ENCODE data around the gene SYNGR3. TPM values are rescaled to one million over a fixed set of nuclear protein-coding genes. Genes with fewer than 3 reads are reported as not detected.

The SYNGR3 gene
- total and polyA plus RNA-seq, 2 of the 13 experiments (the other 11 are each of a cell fraction or from before 2014, with no cell fraction given) = 0.97 to 5.7 TPM

- peak; percentile 61; the same call in 1 of the 2 replicates for TF ChIP-seq RCOR2 (CRISPR knock-in tag; IDR thresholded peaks at IDR 0.05)
- TF ChIP-seq MNT (IDR thresholded peaks at IDR 0.05) = 0 out of 2 replicates have a peak, but pooled peaks have one; percentile 9
- TF ChIP-seq ZSCAN22 (CRISPR knock-in tag; IDR thresholded peaks at IDR 0.05) = 0 out of 2 replicates have a peak, but pooled peaks have one; percentile 23
- TF ChIP-seq ERF (CRISPR knock-in tag; IDR thresholded peaks at IDR 0.05) = peak; percentile 40; the same call in 1 of the 2 replicates
- TF ChIP-seq PHF8 (CRISPR knock-in tag; IDR thresholded peaks at IDR 0.05) = peak; percentile 69
- no peak for TF ChIP-seq ZNF318 (CRISPR knock-in tag; IDR thresholded peaks at IDR 0.05)
- TF ChIP-seq ZSCAN29 (CRISPR knock-in tag; conservative IDR thresholded peaks at IDR 0.05) = 0 out of 2 replicates have a peak, but pooled peaks have one; percentile 23
- peak; percentile 70 for TF ChIP-seq HIVEP1 (CRISPR knock-in tag; IDR thresholded peaks at IDR 0.05)
- peak; percentile 75; the same call in 1 of the 2 replicates for TF ChIP-seq HOXA5 (CRISPR knock-in tag; IDR thresholded peaks at IDR 0.05)
- TF ChIP-seq CCAR2 (optimal IDR thresholded peaks at IDR 0.05; ENCODE audit: low read depth, low read length) = peak; percentile 83
- peak; percentile 83 for TF ChIP-seq ZNF275 (CRISPR knock-in tag; IDR thresholded peaks at IDR 0.05; ENCODE audit: borderline replicate concordance)
- TF ChIP-seq ZNF468 (CRISPR knock-in tag; IDR thresholded peaks at IDR 0.05) = peak; percentile 50
- TF ChIP-seq FIP1L1 (IDR thresholded peaks at IDR 0.05; ENCODE audit: borderline replicate concordance, insufficient read depth, low read depth, low read length) = 0 out of 2 replicates have a peak, but pooled peaks have one; percentile 70
- peak in 1 of 2 experiments; percentile 94; a peak in 2 of 4 replicates for TF ChIP-seq KLF16 (CRISPR knock-in tag; IDR thresholded peaks at IDR 0.05)
- TF ChIP-seq CREM (IDR thresholded peaks at IDR 0.05) = peak; percentile 46; the same call in 1 of the 2 replicates
- no peak for TF ChIP-seq CREM (CRISPR knock-in tag; IDR thresholded peaks at IDR 0.05)
- TF ChIP-seq EEA1 (CRISPR knock-in tag; IDR thresholded peaks at IDR 0.05; ENCODE audit: borderline replicate concordance) = 0 out of 2 replicates have a peak, but pooled peaks have one; percentile 63
- peak; percentile 73; the same call in 1 of the 2 replicates for TF ChIP-seq FOXK1 (CRISPR knock-in tag; IDR thresholded peaks at IDR 0.05; ENCODE audit: borderline replicate concordance, low read depth)
These were observed 45.8 kb downstream of the SYNGR3 start (continued) for GRCh38 chr16:2035431-2036199.

Measured in HepG2 (cell line).